Activated gamma-delta T cell treated with Interleukin-2 at 50 U/mL for 16 hours (primary cell): ENCODE data around the gene TPRG1L.
"Not testable (repeated sequence)": the region's sequence is repeated elsewhere in the genome, so short reads cannot be mapped to it uniquely, and the experiment has no call there.

ENCODE experiments used
- DNase-seq: peaks from one replicate; pipeline ENCODE4 v3.0.0-alpha.2; 2020

Gene TPRG1L

DNA sequence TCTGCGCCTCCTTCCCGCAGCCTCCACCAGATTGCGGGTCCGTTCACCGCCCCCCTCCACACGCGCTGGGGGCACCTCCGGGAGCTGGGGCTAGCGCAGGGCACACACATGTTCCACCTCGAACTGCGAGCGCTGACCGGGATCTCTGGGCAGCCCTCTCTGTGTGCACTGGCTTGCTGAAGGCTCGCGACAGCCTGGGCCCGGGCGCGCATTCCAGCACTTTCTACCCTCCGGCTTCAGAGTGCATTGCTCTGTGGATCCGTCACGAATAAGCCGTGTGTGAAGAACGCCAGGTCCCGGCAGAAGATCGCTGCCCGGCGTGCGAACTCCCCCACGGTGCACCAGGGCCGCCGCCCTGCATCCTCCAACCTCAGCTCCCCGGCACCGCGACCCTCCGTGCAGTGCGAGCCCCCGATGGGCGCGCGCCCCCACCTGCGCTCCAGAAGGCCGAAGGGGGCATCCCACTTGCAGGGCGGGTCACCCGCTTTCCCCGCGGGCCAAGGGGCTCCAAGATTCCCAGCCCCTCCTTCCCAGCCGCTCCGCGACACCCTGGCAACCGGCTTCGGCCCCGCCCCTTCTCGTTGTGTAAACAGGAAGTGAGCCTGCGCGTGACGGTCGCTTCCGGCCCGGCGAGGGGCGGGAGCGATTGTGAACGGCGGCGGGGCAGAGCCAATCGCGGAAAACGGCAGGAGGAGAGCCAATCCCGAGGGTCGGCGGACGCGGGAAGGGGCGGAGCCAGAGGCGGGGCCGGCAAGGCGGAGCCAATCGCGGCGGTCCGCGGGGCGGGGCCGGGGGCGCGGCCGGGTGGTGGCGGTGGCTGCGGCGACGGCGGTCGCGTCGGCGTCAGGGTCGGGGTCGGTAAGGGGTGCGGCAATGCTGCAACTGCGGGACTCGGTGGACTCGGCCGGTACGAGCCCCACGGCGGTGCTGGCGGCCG, at the start of gene TPRG1L:
TSS of gene TPRG1L (plus strand) at position 816 of the 937 bp plus-strand sequence. CDS start at position 874, 58 bp downstream.
- DNase-seq: peak; percentile 98

DNA sequence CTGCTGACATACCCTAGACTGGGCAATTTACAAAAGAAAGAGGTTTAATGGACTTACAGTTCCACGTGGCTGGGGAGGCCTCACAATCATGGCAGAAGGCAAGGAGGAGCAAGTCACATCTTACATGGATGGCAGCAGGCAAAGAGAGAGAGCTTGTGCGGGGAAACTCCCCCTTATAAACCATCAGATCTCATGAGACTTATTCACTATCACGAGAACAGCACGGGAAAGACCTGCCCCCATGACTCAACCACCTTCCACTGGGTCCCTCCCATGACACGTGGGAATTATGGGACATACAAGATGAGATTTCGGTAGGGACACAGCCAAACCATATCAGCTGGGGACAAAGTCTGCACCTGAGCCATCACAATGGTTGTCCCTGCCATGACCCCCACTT, 49.3 kb upstream of the TPRG1L start:
- not testable (repeated sequence) for DNase-seq

DNA sequence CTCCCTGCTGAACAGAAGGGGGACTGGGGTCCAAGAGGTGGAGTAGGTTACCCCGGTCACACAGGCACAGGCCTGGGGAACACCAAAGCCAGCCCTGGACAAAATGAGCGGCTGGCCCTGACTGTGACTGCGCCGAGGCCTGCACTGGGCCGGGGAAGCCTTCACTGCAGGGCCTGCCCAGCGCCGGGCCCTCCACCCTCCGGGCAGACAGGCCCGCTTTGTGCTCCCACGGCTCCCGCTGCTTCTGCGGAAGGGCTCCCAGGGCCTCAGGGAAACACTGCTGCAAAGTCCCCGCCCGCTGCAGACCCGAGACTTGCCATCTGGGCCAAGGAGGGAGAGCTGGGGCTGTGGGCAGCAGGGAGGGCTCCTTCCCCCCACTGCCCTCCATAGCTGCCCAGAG, 48.8 kb upstream of the TPRG1L start:
- DNase-seq: no peak

DNA sequence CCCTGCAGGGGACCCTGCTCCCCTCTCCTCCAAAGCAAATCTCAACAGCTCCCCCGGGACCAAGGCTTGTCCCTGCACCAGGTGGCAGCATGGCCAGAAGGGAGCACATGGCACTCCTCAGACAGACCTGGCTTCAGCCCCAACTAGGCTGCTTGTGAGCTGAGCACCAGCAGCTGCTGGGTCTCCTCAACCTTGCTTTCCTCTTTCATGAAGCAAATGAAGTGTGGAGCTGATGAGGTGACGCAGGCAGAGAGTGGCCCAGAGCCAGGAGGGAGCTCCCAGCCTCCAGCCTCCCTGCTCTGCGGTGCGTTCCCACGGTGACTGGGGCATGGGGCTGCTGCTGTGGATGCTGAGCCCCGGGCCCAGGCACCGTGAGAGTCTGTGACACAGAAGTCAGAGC, 47.5 kb upstream of the TPRG1L start:
- DNase-seq: no peak

DNA sequence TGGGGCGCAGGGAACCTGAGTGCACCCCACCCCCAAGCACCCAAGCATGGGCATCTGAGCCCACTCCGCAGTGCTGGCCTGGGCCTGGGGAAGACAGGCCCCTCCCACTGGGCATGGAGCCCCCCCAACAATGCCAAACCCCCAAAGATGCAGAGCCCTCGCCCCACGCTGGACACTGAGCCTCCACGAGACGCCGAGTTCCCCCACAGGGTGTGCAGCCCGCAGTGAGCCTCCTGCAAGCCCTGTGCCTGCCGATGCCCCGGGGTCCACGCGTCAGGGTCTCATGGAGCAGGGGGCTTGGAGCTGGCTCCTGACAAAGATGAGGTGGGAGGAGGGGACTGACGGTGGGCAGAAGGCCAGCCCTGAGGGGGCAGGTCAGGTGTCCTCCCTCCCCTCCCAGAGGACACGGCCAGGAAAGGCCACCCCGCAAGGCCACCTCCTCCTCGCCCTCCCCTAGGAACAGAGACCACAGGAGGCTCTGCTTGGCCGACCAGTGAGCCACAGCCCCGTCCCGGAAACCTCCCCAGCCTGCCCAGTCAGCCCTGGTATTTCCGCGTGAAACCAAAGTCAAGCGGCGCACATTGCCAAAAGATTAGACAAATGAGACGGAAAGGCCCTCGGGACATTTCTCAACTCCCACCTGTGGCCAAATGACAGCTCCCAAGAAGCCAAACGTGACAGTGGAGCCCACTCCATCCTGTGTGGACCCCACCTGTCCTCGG, 46.9 kb upstream of the TPRG1L start:
- DNase-seq: no peak

DNA sequence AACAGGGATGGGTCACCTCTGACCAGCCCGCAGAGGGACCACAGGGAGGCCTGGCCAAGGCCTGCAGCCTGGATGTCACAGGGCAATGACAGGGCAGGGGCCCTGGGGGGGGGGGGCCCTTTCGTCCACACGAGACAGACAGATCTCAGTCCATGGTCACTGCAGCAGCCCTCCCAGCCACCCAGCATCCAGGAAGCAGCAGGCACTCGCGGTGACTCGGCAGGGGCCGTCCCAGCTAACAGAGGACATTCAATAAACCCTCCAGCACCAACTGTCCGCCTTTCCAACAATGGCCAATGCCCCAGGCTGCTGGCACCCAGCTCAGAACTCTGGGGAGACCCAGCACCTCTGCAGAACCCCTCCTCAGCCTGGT, 46.4 kb upstream of the TPRG1L start:
- no peak for DNase-seq

DNA sequence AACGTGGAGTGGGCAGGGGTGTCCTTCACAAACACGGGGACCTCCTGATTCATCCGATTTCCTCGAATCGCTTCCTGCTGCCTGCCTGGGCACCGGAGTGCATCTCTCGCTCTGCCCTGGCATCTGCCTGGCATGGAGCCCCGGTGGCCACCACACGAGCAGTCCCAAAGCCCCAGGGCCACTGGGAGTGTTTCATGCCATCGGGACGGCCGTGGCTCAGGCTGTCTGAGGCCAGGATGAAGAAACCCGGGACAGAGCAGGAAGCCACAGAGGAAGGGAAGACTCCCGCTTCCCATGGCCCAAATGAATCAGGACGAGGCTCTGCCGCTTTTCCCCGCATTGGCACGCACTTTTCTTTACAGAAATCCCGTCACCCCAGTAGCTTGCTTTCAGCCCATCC, 45.9 kb upstream of the TPRG1L start:
- DNase-seq: no peak

DNA sequence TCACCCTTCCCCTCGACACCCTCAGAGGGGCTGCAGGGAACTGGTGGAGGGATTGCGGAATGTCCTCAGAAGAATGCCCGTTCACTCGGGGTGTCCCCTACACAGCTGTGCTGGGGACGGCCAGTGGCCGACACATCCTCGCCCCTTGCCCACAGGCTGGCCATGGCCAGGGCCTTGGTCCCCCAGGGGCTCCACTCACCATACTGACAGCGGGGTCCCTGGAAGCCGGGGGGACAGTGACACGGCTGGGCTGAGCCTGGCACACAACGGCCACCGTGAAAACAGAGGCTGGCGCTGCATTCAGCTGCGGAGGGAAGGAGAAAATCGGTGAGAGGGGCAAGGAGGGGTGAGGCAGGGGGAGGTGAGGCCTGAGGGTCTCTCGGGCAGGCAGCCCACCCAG, 45.2 kb upstream of the TPRG1L start:
- DNase-seq: no peak

DNA sequence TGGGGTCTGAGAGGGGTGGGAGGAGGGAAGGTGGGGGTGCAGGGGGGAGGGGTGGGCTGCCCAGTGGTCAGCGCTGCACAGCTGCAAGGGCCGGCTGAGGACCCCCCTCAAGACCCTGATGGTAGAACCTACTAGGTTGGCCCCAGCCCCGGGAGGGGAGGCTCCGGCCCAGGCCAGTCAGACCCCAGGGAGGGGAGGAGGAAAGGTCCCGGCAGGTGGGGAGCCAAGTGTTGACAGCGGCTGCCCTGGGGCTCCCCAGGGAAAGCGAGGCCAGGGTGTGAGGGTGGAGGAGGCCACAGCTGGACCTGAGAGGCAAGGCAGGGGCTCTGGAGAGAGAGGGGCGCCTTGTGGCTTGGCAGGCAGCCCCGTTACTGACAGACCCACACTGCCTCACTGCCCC, 44.6 kb upstream of the TPRG1L start:
- no peak for DNase-seq

DNA sequence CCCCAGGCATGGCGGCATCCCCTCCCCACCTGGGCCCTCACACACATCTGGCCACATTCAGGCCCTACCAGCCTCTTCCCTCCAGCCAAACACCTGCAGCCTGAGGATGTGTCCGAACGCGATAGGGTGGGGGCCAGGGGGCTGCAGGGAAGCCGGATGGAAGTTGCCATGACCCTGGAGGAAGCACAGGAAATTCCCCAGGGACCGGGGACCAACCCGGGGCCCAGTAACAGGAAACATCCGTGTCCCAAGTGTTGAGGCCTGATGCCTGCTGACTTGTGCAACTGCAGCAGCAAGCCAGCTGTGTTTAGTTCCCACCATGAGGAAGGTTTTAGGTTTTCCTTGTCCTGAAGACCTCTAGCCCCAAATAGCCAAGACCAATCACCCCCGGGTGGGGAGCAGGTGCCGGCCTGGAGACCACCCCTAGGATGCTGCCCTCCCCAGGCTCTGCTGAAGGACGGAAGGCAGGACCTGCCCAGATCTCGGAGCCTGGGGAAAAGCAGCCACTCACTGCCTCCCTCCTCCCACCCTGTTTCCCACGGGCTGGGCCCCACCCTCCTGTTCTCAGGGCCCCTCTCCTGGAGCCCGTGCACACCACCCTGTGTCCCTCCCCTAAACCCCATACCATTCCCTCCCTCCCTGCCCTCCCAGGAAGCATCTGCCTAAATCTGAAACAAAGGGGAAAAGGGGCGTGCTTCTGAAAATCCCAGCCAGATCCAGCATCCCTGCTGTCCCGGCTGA, 43.3 kb upstream of the TPRG1L start:
- no peak for DNase-seq

DNA sequence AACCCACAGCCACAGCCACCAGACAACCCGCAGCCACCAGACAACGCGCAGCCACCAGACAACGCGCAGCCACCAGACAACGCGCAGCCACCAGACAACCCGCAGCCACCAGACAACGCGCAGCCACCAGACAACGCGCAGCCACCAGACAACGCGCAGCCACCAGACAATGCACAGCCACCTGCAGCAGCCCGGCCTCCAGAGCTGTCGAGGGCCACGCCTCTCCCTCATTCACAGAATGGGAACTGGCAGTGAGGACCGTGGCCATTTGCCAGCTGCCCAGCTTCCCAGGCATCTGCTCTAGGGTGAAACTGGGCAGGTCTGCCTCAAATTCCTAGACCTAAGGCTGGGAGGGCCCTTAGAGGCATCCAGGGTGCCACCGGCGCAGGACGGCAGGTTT, 41.1 kb upstream of the TPRG1L start:
- not testable (repeated sequence) for DNase-seq

DNA sequence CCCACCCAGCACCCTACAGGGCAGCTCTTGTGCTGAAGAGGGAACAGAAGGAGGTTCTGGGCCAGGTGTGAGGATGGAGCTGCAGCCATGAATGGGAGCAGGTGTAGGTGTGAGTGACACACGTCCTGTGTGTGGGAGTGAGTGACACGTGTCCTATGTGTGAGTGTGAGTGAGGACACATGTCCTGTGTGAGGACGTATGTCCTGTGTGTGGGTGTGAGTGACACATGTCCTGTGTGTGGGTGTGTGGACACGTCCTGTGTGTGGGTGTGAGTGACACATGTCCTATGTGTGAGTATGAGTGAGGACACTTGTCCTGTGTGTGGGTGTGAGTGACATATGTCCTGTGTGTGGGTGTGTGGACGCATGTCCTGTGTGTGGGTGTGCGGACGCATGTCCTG, 39.9 kb upstream of the TPRG1L start:
- DNase-seq: no peak

DNA sequence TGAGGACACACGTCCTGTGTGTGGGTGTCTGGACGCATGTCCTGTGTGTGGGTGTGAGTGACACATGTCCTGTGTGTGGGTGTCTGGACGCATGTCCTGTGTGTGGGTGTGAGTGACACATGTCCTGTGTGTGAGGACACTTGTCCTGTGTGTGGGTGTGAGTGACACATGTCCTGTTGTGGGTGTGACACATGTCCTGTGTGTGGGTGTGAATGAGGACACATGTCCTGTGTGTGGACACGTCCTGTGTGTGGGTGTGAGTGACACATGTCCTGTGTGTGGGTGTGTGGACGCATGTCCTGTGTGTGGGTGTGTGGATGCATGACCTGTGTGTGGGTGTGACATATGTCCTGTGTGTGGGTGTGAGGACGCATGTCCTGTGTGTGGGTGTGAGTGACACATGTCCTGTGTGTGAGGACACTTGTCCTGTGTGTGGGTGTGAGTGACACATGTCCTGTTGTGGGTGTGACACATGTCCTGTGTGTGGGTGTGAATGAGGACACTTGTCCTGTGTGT, 39.4 kb upstream of the TPRG1L start:
- DNase-seq: not testable (repeated sequence)

DNA sequence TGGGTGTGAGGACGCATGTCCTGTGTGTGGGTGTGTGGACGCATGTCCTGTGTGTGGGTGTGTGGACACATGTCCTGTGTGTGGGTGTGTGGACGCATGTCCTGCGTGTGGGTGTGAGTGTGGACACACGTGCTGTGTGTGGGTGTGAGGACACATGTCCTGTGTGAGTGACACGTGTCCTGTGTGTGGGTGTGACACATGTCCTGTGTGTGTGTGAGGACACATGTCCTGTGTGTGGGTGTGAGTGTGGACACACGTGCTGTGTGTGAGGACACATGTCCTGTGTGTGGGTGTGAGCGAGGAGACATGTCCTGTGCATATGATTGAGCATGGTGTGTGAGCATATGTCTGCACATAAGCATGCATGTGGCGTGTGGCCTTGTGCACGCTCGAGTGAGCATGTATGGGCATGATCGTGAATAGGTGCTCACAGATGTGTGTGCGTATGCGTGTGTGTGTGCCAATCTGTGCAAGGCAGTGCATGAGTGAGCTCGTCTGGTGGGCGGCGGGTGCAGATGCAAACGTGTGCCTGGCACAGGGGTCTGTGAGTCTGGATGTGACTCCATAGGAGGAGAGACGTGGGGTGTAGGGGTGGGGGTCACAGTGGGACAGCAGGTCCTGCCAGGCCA, 38.8 kb upstream of the TPRG1L start:
- DNase-seq: no peak

DNA sequence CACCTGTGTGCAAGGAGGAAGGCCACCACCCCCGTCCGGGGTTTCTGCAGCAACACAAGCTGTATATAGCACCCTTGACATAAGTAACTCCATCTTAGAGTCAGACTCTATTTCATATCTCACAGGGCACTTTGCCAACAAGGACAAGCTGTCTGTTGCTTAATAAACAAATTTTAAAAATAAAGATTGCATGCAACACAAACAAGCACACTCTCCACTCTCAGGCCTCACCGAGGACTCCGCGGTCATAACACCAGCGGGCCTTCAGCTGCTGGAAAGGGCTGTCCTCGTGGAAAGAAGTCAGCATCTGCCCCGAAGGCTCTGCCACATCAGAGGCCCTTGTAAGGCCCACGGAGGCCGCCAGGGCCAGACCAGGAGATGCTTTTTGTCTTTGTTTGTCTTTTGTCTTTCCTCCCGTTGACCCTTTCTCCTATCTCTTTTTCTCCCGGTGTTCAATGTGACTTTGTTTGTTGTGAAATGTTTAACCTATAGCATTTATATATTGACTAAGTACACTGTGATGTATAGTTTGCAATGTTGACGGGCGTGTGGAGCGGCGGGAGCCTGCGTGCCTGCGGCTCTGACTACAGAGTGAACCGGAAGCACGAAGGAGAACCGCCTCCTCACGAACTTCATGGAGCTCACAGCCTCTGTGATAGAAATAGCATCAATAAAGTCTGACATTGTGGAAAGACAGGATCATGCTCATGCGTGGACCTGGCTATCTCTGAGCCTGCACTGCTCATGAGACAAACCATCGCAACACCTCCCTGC, 37.6 kb upstream of the TPRG1L start:
- no peak for DNase-seq

DNA sequence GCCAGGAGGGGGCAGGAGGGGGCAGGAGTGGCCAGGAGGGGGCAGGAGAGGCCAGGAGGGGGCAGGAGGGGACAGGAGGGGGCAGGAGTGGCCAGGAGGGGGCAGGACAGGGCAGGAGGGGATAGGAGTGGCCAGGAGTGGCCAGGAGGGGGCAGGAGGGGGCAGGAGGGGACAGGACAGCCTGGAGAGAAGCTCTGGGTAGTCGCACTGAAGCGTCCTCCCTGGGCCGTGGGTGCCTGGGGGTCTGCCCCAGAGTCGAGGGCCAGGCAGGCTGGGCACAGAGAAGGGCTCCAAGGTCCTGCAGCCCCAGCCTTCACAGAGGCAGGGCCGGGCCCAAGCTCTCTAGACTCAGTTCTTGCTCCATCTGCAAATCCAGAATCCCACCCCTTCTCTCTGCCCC, 36.4 kb upstream of the TPRG1L start:
- peak; percentile 15 for DNase-seq

DNA sequence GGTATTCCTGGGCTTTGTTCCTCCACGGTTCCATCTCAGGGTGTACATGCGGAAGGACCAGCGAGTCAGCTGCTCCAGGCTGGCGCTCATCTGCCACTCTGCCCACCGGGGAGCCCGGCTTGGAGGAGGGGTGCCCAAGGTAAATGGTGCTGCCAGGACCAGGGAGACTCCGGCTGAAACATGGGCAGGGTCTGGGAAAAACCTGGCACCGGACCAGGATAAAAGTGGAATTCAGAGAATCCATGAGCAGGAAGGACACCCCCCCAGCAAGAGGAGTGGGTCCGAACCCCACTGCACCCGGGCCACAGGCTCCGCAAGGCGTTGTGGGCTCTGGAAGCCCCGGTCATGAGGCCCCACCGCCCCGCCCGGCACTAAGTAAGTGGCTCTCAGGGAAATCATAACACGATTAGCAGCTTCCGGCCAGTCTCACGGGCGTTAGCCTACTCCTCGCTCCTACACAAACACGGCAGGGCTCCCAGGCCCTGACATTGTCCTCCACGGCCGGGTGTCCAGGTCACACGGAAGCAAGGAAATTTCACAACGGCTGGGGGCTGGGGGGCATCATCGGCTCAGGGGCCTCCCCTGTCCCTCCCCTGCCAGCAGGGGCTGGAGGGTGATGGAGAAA, 34.6 kb upstream of the TPRG1L start:
- DNase-seq: no peak

DNA sequence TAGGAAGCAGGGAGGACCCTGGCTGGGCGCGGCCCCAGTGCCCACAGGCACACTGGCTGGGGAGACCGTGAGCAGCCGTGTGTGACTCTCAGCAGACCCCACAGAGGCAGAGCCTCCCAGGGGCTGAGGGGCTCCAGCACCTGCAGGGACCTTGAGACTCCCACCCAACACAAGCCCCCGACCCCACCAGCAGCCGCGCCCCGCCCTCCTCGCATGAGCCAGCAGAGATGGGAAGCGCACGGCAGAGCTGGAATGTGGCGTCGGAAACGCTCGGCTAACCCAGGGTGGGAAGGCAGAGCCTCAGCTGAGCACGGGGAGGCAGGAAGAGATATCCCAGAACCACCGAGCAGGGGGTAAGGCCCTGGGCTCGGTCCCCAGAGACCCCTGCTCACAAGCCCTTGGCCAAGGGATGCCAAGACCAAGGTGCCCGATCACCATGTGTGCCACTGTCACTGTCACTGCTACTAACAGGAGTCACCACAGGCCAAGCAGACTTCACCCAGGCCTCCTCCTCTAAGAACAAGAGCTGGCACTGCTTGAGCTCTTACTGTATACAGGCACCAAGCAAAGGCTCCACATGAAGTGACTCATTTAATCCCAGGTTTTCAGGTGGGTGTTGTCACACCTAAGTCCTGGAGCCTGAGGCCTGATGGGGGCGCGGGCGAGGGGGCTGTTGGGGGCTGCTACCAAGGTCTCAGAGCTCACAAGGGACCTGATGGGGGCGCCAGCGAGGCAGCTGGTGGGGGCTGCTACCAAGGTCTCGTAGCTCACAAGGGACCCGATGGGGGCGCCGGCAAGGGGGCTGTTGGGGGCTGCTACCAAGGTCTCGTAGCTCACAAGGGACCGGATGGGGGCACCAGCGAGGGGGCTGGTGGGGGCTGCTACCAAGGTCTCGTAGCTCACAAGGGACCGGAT, 33.6 kb upstream of the TPRG1L start:
- no peak for DNase-seq

DNA sequence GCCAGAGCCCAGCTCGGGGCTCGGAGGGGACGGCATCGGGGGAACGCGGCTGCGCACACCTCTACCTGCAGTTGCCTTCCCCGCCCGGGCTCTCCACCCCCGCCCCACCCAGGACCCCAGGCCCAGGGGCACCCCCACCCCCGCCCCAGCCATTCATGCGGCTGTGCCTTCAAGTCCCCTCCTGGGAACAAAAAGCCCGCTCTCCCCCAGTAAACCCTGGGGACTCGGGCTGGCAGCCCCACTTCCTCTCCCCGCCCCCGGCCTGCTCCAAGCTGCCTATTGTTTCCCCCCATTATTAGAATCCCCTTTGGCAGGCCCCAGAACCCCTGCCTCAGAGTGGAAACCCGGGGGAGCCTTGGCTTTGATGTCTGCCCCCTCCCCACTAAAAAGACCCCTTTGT, 31.5 kb upstream of the TPRG1L start:
- DNase-seq: no peak

DNA sequence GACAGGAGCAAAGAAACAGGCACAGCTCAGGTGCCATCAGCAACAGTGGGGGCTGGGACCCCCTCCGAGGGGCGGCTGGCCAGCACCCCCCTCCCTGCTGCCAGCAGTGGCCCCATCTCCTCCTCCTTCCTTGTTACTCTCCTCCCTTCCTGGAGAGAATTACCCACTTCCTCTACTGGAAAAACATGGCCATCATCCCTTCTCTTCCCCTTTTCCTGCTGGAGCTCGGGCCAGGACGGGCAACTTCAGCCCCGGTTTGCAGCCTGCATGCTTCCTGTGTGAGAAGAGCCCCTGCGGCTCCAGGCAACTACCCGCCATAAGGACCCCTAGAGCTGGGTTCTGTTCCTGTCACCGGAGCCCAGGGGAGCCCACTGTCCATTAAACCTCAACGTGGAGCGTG, 31.1 kb upstream of the TPRG1L start:
- no peak for DNase-seq
